GM19025 (cell line): ENCODE measurements around the gene TLR2.
"Not testable (repeated sequence)": the region's sequence is repeated elsewhere in the genome, so short reads cannot be mapped to it uniquely, and the experiment has no call there.

ENCODE experiments used
- ATAC-seq: cut with Tn5 transposase; IDR thresholded peaks from one replicate; pipeline ENCODE4 v1.9.1; 2021; ENCODE audit warnings: mild to moderate bottlenecking, low read depth, moderate library complexity; ENCODE audit not compliant: unreplicated experiment

The TLR2 gene

DNA sequence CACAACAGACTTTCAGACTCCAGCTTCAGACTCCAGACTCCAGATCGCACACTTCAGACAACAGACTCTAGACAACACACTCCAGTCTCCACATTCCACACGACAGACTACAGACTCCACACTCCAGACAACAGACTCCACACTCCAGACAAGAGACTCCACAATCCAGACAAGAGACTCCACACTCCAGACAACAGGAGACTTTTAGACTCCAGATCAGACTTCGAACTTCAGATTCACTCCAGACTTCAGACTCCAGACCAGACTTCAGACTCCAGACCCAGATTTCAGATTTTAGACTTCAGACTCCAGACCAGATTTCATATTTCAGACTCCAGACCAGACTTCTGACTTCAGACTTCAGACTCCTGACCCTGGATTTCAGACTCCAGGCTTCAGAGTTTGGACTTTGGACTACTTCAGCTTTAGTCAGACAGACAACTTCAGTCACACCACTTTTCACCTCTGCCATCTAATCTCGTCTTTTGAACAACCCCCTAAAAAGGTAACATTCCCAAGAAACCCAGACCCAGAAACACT lies 29.0 kb upstream of the TLR2 start:
- ATAC-seq, result no peak

DNA sequence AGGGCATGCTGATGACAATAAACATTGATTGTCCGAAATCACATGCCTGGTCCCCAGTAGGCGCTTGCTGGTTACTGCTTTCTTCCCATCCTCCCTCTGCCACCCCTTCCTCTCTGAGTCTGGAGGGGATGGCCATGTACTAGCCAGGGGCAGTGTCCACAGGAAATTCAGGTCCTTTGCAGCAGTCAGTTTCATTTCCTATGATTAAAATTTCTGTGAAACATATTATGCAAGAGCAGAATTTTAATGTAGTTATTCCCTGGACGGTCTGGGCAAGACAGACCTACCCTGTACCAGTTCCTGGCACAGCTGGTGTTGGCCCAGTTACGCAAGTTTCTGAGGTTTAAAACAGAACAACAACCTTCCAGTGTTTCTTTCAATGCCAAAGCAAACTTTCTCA lies 28.2 kb upstream of the TLR2 start:
- ATAC-seq, result no peak

DNA sequence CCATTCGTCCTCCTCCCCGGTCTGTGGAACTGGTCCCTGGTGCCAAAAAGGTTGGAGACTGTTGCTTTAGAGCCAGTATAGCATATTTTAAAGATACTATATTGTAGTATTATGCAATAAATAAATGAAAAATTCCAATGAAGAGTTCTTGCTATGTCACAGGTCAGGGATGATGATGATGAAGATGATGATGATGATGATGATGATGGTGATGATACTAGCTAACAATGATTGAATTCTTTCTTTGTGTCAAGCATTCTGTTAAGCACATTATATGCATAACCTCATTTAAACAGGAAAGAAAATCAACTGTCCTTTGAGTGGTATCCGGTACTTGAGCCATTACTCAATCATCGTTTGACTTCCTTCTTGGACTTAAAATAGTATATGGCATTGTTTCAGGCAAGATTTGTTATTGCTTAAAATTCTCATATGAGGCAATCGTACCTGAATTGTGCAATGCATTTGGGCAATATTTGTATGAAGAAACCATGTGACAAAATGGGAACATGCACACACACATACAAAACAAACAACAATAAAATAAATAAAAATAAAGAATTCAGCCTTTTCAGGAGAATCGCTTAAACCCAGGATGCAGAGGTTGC lies 22.8 kb upstream of the TLR2 start:
- no peak for ATAC-seq

DNA sequence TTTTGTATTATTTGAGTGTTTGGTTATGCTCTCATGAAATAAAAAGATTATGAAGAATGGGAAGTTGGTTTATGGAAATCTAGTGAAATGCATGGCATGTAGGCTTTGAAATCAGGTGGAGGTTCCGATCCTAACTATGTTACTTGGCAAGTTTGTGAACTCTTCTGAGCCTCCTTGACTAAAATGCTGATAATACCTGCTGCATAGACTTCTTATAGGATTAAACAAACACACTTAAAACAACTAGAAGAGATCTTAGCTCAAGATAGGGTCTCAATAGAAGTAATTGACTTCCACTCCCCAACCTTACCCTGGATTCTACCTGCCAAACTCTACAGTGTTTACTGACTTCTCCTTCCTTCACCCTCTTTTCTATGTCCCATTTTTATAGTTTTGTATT lies 22.2 kb upstream of the TLR2 start:
- no peak for ATAC-seq

DNA sequence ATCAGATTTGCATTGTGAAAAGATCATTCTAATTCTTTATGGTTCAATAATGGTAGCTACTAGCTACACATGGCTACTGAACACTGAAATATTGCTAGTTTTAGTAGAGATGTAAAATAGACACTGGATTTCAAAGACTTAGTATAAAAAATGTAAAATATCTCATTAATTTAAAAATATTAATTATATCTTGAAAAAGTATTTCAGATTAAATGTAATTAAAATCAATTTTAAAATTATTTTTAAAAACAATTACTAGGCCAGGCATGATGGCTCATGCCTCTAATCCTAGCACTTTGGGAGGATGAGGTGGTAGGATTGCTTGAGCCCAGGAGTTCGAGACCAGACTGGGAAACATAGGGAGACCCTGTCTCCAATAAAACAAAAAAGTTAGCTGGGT lies 20.4 kb upstream of the TLR2 start:
- no peak for ATAC-seq

DNA sequence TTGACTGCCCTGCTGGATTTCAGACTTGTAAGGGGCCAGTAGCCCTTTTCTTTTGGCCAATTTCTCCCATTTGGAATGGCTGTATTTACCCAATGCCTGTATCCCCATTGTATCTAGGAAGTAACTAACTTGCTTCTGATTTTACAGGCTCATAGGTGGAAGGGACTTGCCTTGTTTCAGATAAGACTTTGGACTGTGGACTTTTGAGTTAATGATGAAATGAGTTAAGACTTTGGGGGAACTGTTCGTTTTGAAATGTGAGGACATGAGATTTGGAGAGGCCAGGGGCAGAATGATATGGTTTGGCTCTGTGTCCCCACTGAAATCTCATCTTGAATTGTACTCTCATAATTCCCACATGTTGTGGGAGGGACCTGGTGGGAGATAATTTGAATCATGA lies 17.6 kb upstream of the TLR2 start:
- ATAC-seq, result not testable (repeated sequence)

DNA sequence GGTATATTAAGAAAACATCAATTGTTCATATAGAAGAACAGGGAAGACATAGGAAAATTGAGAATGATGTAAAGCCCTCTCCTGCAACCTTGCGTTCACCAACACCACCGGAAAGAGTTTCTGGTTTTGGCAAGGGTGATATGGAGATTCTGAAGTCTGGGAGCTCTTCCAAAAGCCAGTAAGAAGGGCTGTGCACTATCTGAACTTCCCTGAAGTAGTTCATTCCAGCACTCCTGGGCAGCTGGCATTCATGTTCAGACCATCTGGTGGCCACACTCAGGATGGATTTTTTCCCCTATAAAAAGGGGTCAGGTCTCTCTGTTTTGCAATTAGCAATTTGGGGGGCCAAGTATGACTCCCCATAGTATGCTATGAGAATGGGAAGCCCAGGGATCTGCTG lies 15.4 kb upstream of the TLR2 start:
- no peak for ATAC-seq

DNA sequence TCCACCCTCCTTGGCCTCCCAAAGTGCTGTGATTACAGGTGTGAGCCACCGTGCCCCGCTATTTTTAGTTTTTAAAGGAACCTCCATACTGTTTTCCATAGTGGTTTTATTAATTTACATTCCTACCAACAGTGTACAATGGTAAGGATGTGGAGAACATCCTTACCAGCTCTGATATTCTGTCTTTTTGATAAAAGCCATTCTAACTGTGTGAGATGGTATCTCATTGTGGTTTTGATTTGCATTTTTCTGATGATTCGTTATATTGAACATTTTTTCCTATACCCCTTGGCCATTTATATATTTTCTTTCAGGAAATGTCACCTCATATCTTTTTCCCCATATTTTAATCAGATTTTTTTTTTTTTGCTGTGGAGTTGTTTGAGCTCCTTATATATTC lies 14.2 kb upstream of the TLR2 start:
- no peak for ATAC-seq

DNA sequence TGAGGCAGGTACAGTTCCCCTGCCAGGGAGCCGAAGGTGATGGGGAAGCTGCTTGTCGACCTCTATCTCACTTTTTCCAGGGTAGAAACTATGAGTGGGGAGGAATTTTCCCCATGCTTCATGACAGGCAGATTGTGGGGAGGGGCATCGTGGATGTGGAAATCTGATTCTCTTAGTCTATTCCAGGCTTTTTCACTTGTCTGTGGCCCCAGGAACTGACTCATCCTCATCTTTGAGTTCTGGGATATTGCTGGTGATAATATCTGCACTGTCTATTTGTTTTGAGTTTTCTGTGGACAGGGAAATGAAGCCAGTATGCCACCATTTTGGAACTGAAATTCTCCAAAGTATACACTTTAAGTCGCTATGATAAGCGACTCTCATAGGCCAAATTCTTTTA lies 7.6 kb upstream of the TLR2 start:
- no peak for ATAC-seq

DNA sequence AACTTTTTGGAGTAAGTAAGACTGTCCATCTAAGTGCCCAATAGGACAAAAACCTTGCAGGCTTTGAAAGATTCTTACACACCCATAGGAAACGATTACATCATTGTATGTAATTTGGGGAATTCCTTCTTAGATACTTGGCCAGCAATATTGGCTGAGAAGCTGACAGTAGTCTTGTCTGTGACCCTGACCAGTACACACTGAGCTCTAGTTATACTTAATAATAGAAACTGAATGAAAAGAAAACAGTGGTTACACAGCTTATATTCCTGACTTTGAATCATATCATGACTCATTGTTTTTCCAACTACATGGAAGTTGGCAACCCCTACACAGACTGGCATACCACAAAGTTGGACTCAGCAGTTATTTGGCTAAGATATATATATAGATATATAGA lies 7.1 kb upstream of the TLR2 start:
- no peak for ATAC-seq

DNA sequence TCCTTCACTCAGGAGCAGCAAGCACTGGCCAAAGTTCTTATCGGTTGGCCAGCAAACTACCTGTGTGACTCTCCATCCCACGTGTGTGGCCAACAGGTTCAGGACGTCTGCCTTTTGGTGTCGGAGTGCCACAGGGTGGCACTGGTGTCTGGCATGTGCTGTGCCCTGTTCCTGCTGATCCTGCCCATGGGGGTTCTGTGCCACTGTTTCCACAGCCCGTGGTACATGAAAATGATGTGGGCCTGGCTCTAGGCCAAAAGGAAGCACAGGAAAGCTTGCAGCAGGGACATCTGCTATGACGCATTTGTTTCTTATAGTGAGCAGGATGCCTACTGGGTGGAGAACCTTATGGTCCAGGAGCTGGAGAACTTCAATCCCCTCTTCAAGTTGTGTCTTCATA lies 4.6 kb upstream of the TLR2 start:
- no peak for ATAC-seq

DNA sequence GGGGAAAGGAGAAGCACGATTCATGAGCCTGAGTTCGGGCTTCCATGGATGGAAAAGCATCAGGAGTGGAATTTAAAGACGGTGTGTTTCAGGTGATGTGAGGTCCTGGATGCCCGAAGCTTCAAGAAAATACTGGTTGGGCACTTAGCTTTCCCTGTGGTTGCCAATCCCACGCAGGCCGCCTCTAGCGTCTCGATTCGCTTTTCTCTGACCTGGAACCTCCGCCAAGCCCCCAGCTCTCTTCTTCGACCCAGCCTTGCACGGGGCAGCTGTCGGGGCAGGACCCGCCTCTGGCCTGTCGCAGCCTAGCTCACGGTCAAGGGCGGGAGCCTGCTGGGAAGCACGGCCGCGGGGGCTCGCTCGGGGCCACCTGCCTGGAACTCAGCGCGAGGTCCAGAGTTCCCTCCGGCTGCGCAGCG lies 308 bp upstream of the TLR2 start:
- no peak for ATAC-seq

DNA sequence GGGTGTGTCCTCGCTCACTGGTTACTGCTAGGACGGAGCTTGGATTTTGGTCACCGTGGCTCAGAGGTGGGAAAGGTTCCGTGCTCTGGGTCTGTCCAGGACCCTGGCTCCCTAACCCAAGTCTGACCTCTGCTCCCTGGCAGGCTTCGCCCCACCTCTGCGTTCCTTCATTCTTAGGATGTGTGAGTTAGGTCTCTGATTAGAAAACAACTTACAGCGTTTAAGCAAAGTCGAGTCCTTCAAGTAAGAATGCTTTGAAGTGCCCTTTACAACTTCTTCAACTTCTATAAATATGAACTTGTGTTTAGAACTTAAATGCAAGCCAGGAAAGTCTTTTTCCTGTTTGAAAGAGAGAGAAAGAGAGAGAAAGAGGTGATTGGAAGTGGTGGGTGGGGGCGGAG lies 891 bp downstream of the TLR2 start:
- no peak for ATAC-seq

DNA sequence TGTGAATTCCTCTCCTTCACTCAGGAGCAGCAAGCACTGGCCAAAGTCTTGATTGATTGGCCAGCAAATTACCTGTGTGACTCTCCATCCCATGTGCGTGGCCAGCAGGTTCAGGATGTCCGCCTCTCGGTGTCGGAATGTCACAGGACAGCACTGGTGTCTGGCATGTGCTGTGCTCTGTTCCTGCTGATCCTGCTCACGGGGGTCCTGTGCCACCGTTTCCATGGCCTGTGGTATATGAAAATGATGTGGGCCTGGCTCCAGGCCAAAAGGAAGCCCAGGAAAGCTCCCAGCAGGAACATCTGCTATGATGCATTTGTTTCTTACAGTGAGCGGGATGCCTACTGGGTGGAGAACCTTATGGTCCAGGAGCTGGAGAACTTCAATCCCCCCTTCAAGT lies 20.4 kb downstream of the TLR2 start:
- ATAC-seq, result no peak

DNA sequence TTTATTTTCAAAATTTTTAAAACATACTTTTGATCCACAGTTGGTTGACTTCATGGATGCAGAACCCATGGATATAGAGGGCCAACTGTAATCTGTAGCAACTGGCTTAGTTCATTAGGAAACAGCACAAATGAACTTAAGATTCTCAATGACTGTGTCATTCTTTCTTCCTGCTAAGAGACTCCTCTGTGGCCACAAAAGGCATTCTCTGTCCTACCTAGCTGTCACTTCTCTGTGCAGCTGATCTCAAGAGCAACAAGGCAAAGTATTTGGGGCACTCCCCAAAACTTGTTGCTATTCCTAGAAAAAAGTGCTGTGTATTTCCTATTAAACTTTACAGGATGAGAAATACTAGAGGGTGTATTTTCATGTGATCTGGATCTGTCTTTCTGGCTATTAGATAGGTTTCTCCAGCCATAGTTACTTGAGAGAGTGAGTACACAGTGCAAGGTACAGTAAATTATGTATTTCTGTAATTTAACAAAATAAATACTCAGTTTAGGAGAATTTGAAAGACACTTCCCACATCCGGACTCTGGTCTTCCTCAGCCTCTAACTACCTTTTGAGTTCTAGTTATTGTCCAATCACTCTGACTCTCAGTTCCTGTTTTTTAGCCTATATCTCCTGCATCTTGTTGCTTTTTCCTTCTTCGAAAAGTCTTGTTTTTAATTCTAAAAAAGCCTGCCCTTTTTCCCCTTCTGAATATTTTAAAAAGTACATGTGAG lies 21.8 kb downstream of the TLR2 start:
- peak; percentile 56 for ATAC-seq

DNA sequence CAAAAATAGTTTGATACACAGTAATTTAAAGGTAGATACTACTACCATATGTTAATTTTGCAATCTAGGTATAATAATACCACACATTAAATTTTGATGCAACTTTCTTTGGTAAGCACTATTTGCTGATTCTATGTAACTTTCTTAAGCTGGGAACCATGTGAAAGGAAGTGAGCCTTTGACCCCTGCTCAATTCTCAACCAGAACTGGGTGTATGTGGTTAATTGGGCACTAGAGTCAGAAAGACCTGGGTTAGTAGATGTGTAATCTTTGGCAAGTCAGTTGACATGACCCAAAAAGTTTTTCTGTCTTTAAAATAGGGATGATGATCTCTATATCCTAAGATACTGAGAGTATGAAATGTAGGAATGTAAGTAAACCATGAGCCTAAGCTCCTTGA lies 22.4 kb downstream of the TLR2 start:
- ATAC-seq, result peak; percentile 19

DNA sequence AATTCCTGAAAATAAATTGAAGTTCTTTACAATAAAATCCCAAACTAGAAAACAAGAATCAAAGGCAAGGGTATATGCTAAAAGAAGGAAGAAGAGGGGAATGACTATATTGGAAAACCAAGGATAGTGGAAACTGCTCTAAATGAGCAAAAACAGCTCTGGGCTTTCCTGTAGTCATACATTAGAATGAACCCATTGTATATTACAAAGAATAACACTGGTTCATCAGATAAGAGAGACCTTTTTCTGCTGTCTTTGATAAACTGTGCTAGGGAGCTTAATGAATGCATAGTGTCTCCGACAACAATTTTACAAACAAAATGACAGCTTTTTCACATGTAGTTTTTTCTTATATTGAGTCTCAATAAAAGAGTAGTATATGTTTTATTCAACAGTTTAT lies 26.6 kb downstream of the TLR2 start:
- ATAC-seq, result no peak

DNA sequence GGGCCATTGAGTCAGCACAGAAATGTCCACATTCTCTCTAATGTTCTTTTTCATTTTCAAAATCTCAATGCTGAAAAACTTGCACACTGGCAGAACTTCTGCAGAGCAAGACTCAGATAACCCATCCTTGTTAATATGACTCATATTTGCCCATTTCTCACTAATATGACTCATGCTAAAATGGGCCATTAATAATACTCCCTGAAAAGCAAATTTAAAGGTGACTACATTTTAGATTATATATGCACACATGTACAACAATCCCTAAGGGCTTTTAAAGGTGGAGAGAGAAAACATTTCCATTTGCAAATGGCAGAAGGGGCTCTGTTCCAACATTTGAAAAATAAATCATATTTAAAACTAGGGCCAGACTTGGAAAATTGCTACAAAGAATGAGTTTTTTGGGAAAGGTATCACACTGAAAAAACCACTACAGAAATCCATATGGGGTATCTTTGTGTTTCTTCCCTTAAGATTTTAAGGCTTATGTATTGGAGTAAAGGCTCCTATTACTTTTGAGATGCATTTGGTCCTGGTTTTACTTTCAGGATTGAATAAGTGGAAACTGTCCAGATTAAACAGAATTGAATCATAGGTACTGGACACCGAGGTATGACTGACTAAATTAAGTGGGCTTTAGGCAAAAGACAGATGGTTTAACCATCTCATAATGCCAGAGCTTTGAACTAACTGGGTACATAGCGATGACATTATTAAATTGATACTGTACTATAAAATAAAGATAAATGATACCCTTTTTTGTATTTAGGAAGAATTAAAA lies 30.0 kb downstream of the TLR2 start:
- no peak for ATAC-seq

DNA sequence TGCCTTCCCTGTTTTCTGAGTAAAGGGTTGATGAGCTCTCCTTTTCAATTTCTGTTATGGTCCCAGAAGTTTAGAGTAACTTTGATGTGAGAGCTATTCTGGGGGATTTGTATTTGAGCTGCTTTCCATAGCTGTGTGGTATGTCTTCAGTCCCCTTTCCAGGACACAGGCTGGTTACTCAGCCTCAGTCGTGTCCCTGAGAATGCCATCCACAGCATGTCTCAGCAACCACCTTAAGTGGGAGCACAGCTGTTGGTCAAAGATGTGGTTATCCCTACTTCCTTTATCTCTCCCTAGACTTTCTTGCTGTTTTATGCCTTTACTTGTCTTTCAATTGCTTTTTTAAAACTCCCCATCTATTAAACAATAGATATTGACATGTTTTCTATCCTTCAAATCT lies 38.0 kb downstream of the TLR2 start:
- no peak for ATAC-seq

DNA sequence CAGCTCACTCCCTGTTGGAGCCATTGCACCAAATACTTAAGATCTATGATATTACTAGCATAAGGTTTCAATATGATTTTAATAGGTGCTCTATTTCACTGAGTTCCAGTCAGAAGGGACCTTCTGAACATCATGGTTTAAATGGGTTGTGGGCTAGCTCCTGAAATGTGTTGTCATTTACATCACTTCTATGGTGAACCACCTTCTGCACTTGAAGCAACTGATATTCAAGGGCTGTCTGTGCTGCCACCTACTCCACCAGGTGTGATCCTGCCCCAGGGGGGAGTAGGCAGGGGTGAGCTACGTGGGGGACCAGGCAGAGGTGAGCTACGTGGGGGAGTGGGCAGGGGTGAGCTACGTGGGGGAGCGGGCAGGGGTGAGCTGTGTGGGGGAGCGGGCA lies 40.5 kb downstream of the TLR2 start:
- no peak for ATAC-seq

DNA sequence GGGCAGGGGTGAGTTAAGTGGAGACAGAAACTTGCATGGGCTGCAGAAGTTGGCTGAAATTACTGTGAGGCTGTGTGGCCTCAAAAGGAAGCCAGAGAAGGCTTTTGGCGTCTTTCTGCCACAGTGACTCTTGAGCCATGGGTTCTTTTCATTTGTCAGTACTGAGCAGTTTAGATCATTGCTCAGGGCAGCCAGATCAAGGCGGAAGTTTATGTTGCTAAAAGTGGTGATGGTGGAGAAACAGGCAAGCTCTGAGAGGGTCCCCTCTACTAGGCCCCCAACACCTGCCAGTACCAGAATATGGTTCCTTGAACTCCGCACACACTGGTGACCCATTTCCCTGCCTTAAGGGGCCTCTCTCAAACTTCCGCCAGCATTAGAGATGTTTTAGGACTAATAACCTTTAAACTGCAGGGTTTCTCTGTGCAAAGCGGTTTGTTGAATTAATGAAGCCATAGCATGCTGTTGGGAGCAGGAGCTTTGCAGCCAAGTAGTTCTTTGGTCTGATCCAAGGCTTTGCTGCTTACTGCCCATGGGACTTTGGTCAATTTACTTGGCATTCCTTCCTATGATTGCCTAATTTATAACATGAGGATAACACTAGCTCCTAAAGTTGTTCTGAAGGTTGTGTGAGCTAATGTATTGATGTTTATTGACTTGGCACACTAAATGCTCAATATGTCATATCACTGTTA lies 41.2 kb downstream of the TLR2 start:
- no peak for ATAC-seq
